Measurements from ENCODE around the gene LDHAL6B.

DNA sequence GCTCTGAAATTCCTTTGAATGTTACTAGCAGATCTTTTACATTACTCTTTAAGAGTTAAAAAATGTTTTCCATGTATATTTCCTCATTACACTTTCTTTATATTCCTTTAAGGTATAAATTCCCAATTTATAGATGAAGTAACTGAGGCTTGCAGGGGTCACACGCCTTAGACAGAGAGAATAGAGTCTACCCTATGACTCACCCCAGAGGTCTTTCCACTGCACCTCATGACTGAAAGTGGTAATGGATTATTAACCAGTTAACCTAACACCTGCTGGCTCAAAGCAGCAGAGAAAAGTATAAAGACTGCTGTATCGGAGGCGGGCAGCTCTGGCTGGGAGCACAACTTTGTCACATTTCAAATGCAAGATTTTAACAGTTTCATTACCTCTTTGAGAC is 37.7 kb downstream of the LDHAL6B start:
- TF ChIP-seq, protein P1, sequence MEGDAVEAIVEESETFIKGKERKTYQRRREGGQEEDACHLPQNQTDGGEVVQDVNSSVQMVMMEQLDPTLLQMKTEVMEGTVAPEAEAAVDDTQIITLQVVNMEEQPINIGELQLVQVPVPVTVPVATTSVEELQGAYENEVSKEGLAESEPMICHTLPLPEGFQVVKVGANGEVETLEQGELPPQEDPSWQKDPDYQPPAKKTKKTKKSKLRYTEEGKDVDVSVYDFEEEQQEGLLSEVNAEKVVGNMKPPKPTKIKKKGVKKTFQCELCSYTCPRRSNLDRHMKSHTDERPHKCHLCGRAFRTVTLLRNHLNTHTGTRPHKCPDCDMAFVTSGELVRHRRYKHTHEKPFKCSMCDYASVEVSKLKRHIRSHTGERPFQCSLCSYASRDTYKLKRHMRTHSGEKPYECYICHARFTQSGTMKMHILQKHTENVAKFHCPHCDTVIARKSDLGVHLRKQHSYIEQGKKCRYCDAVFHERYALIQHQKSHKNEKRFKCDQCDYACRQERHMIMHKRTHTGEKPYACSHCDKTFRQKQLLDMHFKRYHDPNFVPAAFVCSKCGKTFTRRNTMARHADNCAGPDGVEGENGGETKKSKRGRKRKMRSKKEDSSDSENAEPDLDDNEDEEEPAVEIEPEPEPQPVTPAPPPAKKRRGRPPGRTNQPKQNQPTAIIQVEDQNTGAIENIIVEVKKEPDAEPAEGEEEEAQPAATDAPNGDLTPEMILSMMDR (IDR thresholded peaks at IDR 0.05; ENCODE audit: low read depth, low read length, poor library complexity, severe bottlenecking) = no peak
- no peak for TF ChIP-seq EZH2phosphoT487 (IDR thresholded peaks at IDR 0.05; ENCODE audit: borderline replicate concordance, low read length)

Data from DOHH2 (cell line).